ENCODE data around the gene TFPI. TPM values are rescaled to one million over a fixed set of nuclear protein-coding genes. Genes with fewer than 3 reads are reported as not detected.

The TFPI gene
- polyA plus RNA-seq, 1 donor = 65.3 TPM

DNA sequence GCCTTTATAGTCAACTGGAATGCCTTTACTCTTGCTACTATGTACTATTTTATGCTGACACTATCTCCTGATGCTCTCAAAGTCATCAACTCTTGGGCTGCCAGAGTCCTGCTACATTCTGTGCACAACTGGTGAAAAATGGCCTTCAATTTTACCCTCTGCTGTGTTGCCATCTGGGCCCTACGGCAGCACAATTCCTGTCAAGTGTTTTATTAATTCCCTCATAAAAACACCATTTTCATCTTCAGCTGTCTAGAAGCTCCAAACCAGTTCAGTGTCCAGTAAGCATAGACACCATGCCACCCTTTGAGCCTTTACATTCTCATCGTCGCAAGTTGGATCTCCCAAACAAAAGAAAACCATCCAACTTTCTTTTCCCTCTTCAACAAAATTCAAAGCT is 132.7 kb downstream of the TFPI start:
- H3K27me3 ChIP-seq (ENCODE audit: control insufficient read depth, insufficient read depth, low read length) = no peaks in the 10 kb centered on the region
- no peak for DNase-seq
- H3K36me3 ChIP-seq (ENCODE audit: control insufficient read depth, insufficient read depth, low read length) = no peaks in the 10 kb centered on the region
- no peak overlapping the region for H3K27ac ChIP-seq (ENCODE audit: low read length)
- H3K4me1 ChIP-seq (ENCODE audit: control insufficient read depth, insufficient read depth, low read length) = no peaks in the 10 kb centered on the region
- WGBS (ENCODE audit: insufficient coverage, low lambda C conversion rate) = 100% methylated on average over 2 of the region's 3 CpGs
- H3K4me3 ChIP-seq (ENCODE audit: low read length) = no peak overlapping the region
- H3K9me3 ChIP-seq (ENCODE audit: control insufficient read depth, low read depth, low read length) = no peaks in the 10 kb centered on the region

DNA sequence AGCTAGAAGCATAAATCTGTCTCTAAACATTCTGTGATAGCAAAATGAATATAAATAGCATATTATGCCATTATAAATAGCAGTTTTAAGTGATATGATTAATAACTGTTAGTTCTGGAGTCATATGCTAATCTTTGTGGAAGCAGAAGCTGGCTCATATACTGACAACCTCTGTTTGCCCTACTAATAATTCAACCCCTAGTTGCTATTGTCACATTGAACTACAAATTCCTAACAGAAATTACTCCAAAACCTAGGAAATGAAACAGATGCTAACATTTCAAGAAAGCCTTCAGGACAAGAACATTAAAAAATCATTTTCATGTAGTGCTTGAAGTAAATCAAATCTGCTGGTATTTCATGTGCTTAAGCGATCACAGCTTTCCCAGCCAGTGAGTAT is 134.4 kb downstream of the TFPI start:
- Histone ChIP-seq H3K27ac (ENCODE audit: low read length) (no peak overlapping the region), H3K4me3 (ENCODE audit: low read length) (no peak overlapping the region), H3K9me3 (ENCODE audit: control insufficient read depth, low read depth, low read length) (no peaks in the 10 kb centered on the region), H3K4me1 (ENCODE audit: control insufficient read depth, insufficient read depth, low read length) (no peaks in the 10 kb centered on the region), H3K36me3 (ENCODE audit: control insufficient read depth, insufficient read depth, low read length) (no peaks in the 10 kb centered on the region), H3K27me3 (ENCODE audit: control insufficient read depth, insufficient read depth, low read length) (no peaks in the 10 kb centered on the region)
- no peak for DNase-seq
- no CpG with 5 or more reads among the region's 1 CpG for WGBS (ENCODE audit: insufficient coverage, low lambda C conversion rate)

DNA sequence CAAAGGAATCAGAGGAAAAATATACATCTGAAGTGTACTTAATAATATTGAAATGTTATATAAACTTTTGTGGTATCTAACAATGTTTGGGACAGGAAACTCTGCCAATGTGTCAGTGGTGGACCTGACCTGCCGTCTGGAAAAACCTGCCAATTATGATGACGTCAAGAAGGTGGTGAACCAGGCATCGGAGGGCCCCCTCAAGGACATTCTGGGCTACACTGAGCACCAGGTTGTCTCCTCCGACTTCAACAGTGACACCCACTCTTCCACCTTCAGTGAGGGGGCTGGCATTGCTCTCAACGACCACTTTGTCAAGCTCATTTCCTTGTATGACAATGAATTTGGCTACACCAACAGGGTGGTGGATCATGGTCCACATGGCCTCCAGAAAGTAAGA is 138.8 kb downstream of the TFPI start:
- H3K27ac ChIP-seq (ENCODE audit: low read length) = no peak overlapping the region
- H3K4me3 ChIP-seq (ENCODE audit: low read length) = no peak overlapping the region
- H3K27me3 ChIP-seq (ENCODE audit: control insufficient read depth, insufficient read depth, low read length) = no peaks in the 10 kb centered on the region
- DNase-seq = no peak
- H3K9me3 ChIP-seq (ENCODE audit: control insufficient read depth, low read depth, low read length) = no peaks in the 10 kb centered on the region
- H3K4me1 ChIP-seq (ENCODE audit: control insufficient read depth, insufficient read depth, low read length) = no peaks in the 10 kb centered on the region
- no CpG with 5 or more reads among the region's 5 CpGs for WGBS (ENCODE audit: insufficient coverage, low lambda C conversion rate)
- no peaks in the 10 kb centered on the region for H3K36me3 ChIP-seq (ENCODE audit: control insufficient read depth, insufficient read depth, low read length)

Other genes with a start within 250 kb of the TFPI start
- gene CALCRL, start 106.2 kb downstream of the TFPI start, polyA plus RNA-seq = 21.7 TPM